Activated CD4-positive, alpha-beta T cell treated with anti-CD3 and anti-CD28 coated beads for 36 hours (primary cell): Measurements from ENCODE around the gene SDF2L1. TPM values are rescaled to one million over a fixed set of nuclear protein-coding genes. Genes with fewer than 3 reads are reported as not detected.
"Not testable (repeated sequence)": the region's sequence is repeated elsewhere in the genome, so short reads cannot be mapped to it uniquely, and the experiment has no call there.

Source experiments
- ATAC-seq: fragments of 200-7000 bp; cut with Tn5 transposase; one replicate; pipeline ENCODE4 v1.10.0; 2021; ENCODE audit warnings: mild to moderate bottlenecking, moderate library complexity
- CTCF ChIA-PET: fragments of 350-600 bp; sonication (Branson Sonifier 250); formaldehyde crosslinking; loops from one replicate; lab custom pipeline; 2021; ENCODE audit warnings: antibody characterized with exemption; lab: Charles Lee
- POLR2A ChIA-PET: fragments of 350-600 bp; sonication (Branson Sonifier 250); formaldehyde crosslinking; loops from one replicate; lab custom pipeline; 2021; ENCODE audit warnings: antibody characterized with exemption, inconsistent platforms; lab: Charles Lee
- DNase-seq: peaks from one replicate; pipeline ENCODE4 v3.0.0-alpha.2; 2020
- H3K27ac Mint-ChIP-seq: one replicate; pipeline ENCODE4 v1.8.0; 2021; ENCODE audit warnings: mixed read lengths
- H3K27me3 Mint-ChIP-seq: one replicate; pipeline ENCODE4 v1.8.0; 2021; ENCODE audit warnings: mixed read lengths
- H3K36me3 Mint-ChIP-seq: one replicate; pipeline ENCODE4 v1.8.0; 2021; ENCODE audit warnings: low read depth, mixed read lengths
- H3K4me1 Mint-ChIP-seq: one replicate; pipeline ENCODE4 v1.8.0; 2021; ENCODE audit warnings: mixed read lengths
- H3K4me3 Mint-ChIP-seq: one replicate; pipeline ENCODE4 v1.8.0; 2021; ENCODE audit warnings: mild to moderate bottlenecking, moderate library complexity, mixed read lengths
- H3K9me3 Mint-ChIP-seq: one replicate; pipeline ENCODE4 v1.8.0; 2021; ENCODE audit warnings: low read depth, mixed read lengths
- intact Hi-C, 2 experiments: fragments of 100-400 bp; cut with DNase I in 1 of 2; cut with micrococcal nuclease in 1 of 2; formaldehyde crosslinking; loops; one replicate each; pipeline versions ENCODE4 v1.14.2 to v1.15.1; 2022 to 2024; cut with DNase I, micrococcal nuclease
- total RNA-seq, 2 experiments: library from RNA; stranded (reverse); gene quantifications; one replicate each; pipeline ENCODE4 v1.2.3, GENCODE V29; 2021

The SDF2L1 gene, protein sequence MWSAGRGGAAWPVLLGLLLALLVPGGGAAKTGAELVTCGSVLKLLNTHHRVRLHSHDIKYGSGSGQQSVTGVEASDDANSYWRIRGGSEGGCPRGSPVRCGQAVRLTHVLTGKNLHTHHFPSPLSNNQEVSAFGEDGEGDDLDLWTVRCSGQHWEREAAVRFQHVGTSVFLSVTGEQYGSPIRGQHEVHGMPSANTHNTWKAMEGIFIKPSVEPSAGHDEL
- total RNA-seq = 10 to 100 TPM; 13.7 to 32.8 TPM

DNA sequence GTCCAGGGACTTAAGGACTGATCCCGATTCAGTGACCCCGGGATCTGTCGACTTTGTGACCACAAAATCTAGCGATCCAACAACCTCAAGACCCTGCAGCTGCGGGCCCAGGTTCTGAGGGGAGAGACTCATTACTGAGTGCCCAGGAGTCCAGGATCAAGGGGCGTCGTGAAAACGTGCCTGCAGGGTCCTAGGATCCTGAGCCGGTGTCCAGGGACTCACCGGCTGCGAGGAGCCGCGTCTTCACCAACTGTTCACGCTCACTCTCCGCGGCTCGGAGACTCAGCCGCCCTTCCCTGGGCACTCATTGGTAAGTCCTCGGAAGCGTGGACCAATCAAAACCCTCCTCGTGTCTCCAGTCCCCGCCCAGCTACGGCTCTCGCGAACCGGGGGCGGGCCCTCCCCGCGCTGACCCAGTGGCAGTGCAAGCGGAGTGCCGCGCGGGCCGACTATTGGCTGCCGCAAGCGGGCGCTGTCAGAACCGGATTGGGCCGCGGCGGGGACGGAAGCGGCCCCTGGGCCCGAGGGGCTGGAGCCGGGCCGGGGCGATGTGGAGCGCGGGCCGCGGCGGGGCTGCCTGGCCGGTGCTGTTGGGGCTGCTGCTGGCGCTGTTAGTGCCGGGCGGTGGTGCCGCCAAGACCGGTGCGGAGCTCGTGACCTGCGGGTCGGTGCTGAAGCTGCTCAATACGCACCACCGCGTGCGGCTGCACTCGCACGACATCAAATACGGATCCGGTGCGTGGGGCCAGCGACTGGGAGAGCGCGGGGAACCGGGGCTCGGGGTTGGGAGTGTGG is at the start of gene SDF2L1:
SDF2L1 (plus strand) TSS at position 514 of the 795 bp plus-strand sequence; CDS start at position 549, 35 bp downstream.
- Mint-ChIP-seq H3K36me3 (peaks cover 25% of the 10 kb centered on the region), H3K4me3 (peak within 1 kb of the TSS; percentile 85), H3K27ac (peak within 1 kb of the TSS; percentile 80), H3K27me3 (peaks cover 2% of the 10 kb centered on the region), H3K4me1 (peaks cover 30% of the 10 kb centered on the region), H3K9me3 (no peaks in the 10 kb centered on the region)
- ChIA-PET CTCF (interaction anchor here (0.5 to 9.6 kb wide), 11 partner anchors 10 to 67 kb away, joined by 3 to 209 read pairs (median 5); partner anchors contain the start of genes CCDC116, PPIL2 and YDJC), POLR2A (interaction anchor here (0.8 to 4.3 kb wide), 5 partner anchors 11 to 73 kb away, joined by 3 to 36 read pairs (median 3); partner anchors contain the start of genes CCDC116 and YDJC)
- intact Hi-C loops = loop anchor here (1.0 to 5.0 kb wide), 8 partner anchors 10 to 725 kb away; partner anchors contain the start of genes CRKL (in 1 of the 2), UBE2L3 (in 1 of the 2) and YDJC (in 1 of the 2)
- ATAC-seq = peak; percentile 99
- peak; percentile 99 for DNase-seq

DNA sequence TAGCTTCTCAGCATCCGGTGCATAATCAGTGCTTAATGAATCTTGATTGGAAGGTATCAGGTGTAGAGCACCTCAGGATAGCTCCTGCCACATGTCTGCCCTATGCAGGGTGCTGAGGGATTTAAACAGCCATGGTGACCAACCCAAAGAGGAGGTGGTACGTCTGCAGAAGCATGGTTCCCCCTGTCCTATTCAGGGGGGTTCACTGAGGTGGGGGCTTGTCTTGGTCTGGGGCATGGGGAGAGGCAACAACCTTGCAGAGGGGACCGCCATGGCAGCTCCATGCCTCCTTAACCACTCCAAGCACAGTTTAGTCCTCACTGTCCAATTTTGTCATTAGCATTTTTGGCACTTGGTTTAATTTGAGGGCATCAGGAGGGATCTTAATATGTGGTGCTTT is 49.7 kb upstream of the SDF2L1 start:
- Mint-ChIP-seq H3K36me3 (peaks cover 47% of the 10 kb centered on the region), H3K9me3 (no peaks in the 10 kb centered on the region), H3K27ac (no peak overlapping the region), H3K4me1 (peaks cover 54% of the 10 kb centered on the region), H3K27me3 (no peaks in the 10 kb centered on the region), H3K4me3 (no peak overlapping the region)
- ChIA-PET POLR2A (no interaction called here), CTCF (no interaction called here)
- intact Hi-C loops = no loop called here
- ATAC-seq (no peak), DNase-seq (no peak)

DNA sequence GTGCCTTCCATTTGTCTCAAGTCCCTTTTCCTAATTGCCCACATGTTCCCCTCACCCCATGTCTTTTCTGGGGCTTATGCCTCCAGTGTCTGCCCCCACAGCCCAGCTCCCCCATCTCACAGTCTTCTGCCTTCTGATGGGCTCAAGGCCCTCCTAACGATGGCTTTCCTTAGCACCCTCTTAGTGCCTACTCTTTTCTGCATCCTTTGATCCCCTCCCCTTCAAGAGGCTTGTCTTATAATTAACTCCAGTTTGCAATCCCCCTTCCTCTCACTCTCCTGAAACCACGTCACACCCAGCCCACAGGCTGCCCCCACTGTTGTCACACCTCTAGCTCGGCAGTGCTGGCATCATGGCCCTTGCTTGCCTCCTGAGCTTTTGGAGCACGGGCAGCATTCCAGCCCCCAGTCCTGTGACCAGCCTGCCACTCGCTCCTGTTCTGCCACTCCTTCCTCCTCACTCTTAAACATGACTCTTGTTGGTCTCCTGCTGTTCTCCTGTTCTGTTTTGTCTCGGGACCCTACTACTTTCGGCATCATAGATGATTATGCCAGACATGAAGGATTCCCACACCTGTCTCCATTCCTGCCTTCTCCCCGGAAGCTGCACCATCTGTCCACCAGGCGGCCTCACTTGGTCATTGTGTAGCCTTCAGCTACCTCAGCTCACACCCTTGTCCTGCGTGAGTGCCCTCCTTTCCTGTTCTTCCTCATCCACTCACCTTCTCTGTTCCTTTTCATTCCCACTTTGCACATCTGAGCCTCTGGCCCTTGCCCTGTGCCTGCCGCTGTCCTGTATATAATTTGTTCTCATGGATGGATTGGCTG is 48.5 kb upstream of the SDF2L1 start:
- peak overlapping the region; percentile 23 for H3K27ac Mint-ChIP-seq
- ChIA-PET CTCF (interaction anchor here (0.6 to 0.8 kb wide), 2 partner anchors 11 to 12 kb away, joined by 3 to 4 read pairs; no protein-coding TSS in a partner anchor), POLR2A (no interaction called here)
- peaks cover 51% of the 10 kb centered on the region for H3K36me3 Mint-ChIP-seq
- intact Hi-C loops = no loop called here
- ATAC-seq = no peak
- no peaks in the 10 kb centered on the region for H3K9me3 Mint-ChIP-seq
- no peaks in the 10 kb centered on the region for H3K27me3 Mint-ChIP-seq
- H3K4me3 Mint-ChIP-seq = no peak overlapping the region
- DNase-seq = no peak
- H3K4me1 Mint-ChIP-seq = peaks cover 48% of the 10 kb centered on the region

DNA sequence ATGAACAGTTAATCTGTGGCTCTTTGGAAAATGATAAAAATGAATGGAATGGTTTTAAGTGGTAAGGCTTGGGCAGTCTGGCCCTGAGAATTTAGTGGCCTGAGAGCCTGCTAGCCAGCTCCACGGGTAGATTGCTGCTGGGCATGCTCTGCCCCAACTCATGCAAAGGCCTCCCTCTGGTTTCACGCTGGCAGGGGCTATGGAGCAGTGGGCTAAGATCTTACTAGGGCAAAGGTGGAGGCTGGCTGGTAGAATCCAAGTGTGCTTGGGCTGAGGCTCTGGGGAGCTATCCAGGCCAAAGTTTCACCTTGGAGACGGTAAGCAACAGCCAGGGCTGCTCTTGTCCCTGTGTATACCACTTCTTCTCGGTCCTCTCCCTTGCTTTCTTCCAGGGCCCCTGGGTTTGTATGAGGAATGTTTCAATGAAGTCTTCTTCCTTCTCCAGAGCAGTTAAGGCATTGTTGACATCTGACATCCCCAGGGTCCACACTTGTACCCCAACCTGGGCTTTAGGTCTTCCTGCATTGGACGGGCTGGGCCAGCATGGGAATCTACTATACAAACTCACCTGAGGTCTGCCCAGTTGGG is 47.1 kb upstream of the SDF2L1 start:
- DNase-seq (no peak), ATAC-seq (no peak)
- H3K27ac Mint-ChIP-seq = peak overlapping the region; percentile 2
- ChIA-PET POLR2A (no interaction called here), CTCF (no interaction called here)
- intact Hi-C loops = no loop called here
- no peak overlapping the region for H3K4me3 Mint-ChIP-seq
- H3K4me1 Mint-ChIP-seq = peaks cover 43% of the 10 kb centered on the region
- H3K36me3 Mint-ChIP-seq = peaks cover 48% of the 10 kb centered on the region
- H3K27me3 Mint-ChIP-seq = no peaks in the 10 kb centered on the region
- H3K9me3 Mint-ChIP-seq = no peaks in the 10 kb centered on the region

DNA sequence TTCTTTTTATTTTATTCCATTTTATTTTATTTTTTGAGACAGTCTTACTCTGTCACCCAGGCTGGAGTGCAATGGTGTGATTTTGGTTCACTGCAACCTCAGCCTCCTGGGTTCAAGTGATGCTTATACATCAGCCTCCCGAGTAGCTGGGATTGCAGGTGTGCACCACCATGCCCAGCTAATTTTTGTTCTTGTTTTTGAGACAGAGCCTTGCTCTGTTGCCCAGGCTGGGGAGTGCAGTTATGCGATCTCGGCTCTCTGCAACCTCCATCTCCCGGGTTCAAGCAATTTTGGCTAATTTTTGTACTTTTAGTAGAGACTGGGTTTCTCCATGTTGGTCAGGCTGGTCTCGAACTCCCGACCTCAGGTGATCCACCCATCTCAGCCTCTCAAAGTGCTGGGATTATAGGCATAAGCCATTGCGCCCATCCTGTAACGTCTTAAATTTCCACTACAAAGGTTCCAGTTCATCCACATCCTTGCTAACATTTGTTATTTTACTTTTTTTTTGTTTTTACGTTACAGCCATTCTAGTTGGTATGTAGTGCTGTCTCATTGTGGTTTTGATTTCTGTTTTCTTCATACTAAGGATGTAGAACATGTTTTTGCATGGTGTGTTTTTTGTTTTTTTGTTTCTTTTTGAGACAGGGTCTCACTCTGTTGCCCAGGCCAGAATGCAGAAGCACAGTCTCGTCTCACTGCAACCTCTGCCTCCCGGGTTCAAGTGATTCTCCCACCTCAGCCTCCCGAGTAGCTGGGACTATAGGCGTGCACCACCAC is 45.6 kb upstream of the SDF2L1 start:
- Mint-ChIP-seq H3K4me1 (peaks cover 33% of the 10 kb centered on the region), H3K36me3 (peaks cover 45% of the 10 kb centered on the region)
- H3K9me3 Mint-ChIP-seq, H3K27me3 Mint-ChIP-seq, H3K4me3 Mint-ChIP-seq, intact Hi-C loops, ATAC-seq, DNase-seq, H3K27ac Mint-ChIP-seq: not testable (repeated sequence)
- POLR2A ChIA-PET = interaction anchor here (0.7 kb wide), 1 partner anchor 19 kb away, joined by 3 read pairs; no protein-coding TSS in a partner anchor
- CTCF ChIA-PET = interaction anchor here (1.3 to 1.4 kb wide), 2 partner anchors 9 to 46 kb away, joined by 3 to 4 read pairs; no protein-coding TSS in a partner anchor

DNA sequence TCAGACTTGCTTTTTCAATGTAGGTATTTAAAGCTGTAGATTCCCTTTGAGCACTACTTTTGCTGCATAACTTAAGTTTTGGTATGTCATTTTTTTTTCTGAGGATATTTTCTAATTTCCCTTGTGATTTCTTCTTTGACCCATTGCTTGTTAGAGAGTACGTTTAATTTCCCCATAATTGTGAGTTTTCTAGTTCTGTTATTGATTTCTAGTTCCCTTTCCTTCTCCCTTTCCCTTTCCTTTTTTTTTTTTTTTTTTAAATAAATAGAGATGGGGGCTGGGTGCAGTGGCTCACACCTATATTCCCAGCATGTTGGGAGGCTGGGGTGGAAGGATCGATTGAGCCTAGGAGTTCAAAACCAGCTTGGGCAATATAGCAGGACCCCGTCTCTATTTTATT is 43.8 kb upstream of the SDF2L1 start:
- ChIA-PET POLR2A (interaction anchor here (0.6 kb wide), 1 partner anchor 9 kb away, joined by 3 read pairs; no protein-coding TSS in a partner anchor), CTCF (interaction anchor here (0.9 to 1.4 kb wide), 4 partner anchors 10 to 44 kb away, joined by 3 to 4 read pairs (median 3); no protein-coding TSS in a partner anchor)
- intact Hi-C loops = no loop called here
- DNase-seq (no peak), ATAC-seq (no peak)
- Mint-ChIP-seq H3K4me3 (no peak overlapping the region), H3K4me1 (peaks cover 31% of the 10 kb centered on the region), H3K27ac (peak overlapping the region; percentile 33), H3K27me3 (no peaks in the 10 kb centered on the region), H3K36me3 (peaks cover 43% of the 10 kb centered on the region), H3K9me3 (no peaks in the 10 kb centered on the region)

DNA sequence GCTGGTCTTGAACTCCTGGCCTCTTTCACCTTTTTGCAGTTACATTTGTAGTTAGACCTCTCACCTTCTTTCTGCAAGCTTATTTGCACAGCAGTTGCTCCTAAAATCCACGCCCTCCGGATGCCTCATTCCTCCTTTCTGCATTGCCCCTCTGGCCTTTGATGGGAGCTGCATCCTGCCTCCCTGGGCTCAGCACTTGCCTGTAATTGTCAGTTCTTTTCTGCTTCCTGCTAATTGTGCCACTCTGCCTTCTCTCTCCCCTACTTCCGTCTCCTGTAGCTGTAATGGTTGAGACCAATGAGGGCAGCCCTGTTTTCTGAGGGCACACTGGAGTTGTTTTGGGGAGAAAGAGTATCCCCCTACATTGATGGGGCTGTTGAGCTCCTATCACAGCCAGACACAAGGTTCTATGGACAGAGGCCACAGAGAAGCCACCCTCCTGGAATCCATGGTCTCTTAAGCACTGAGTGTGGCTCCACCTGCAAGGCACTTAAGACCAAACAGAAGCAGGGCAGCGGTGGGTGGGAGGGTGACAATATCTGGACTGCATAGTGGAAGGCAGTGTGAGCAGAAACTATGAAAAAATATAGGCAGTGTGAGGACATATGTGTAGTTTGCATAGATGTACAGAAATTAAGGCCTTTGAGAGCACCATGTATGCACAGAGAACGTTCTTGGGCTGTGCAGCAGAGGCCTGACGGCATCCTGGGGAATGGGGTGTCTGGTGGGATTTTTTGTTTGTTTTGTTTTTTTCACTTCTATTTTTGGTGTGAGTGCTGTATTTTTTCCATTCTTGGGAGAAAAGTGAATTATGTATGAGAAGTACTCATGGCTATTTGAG is 42.8 kb upstream of the SDF2L1 start:
- H3K4me3 Mint-ChIP-seq = no peak overlapping the region

DNA sequence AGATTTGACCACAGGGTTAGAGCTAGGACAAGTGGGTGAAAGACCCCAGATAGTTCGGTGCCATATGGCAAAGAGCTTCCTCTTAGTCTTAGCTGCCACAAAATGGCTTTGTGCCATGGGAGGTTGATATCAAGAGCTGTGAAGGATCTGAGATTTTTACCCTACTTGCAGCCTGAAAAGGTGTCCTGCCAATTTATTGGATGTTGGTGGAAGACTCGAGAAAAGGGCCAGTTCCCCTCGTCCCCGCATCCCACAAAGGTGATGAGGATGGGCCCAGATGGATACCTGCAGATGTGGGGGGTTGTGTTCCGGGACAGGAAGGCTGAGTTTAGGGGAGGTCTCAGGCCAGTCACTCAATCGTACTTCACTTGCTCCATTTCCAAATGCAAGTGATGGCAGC is 39.5 kb upstream of the SDF2L1 start:
- Mint-ChIP-seq H3K36me3 (peaks cover 18% of the 10 kb centered on the region), H3K27ac (peak overlapping the region; percentile 48), H3K4me1 (peaks cover 33% of the 10 kb centered on the region), H3K4me3 (no peak overlapping the region), H3K27me3 (no peaks in the 10 kb centered on the region), H3K9me3 (no peaks in the 10 kb centered on the region)
- CTCF ChIA-PET = interaction anchor here (1.0 to 1.4 kb wide), 2 partner anchors 15 to 21 kb away, joined by 3 to 5 read pairs; no protein-coding TSS in a partner anchor
- ATAC-seq (no peak), DNase-seq (no peak)
- POLR2A ChIA-PET = no interaction called here
- intact Hi-C loops = no loop called here

More for the DNA sequence above, 42.8 kb upstream of the SDF2L1 start:
- Mint-ChIP-seq H3K9me3 (no peaks in the 10 kb centered on the region), H3K27me3 (no peaks in the 10 kb centered on the region), H3K4me1 (peaks cover 21% of the 10 kb centered on the region), H3K27ac (peak overlapping the region; percentile 9), H3K36me3 (peaks cover 33% of the 10 kb centered on the region)
- no peak for DNase-seq
- ChIA-PET CTCF (no interaction called here), POLR2A (no interaction called here)
- intact Hi-C loops = no loop called here
- no peak for ATAC-seq

DNA sequence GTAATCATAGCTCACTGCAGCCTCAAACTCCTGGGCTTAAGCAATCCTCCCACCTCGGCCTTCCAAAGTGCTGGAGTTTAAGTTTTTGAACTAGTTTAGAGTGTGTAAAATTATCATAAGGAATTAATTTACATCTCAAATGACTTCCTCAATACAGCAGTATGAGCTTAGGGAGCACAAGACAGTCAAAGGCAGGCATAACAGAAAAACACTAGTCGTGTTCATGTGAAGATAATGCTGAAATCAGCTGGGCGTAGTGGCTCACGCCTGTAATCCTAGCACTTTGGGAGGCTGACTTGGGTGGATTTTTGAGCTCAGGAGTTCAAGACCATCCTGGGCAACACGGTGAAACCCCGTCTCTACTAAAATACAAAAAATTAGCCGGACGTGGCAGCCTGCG is 38.1 kb upstream of the SDF2L1 start:
- H3K4me3 Mint-ChIP-seq = no peak overlapping the region
- peaks cover 31% of the 10 kb centered on the region for H3K4me1 Mint-ChIP-seq
- intact Hi-C loops = no loop called here
- ChIA-PET POLR2A (interaction anchor here (0.6 kb wide), 1 partner anchor 32 kb away, joined by 6 read pairs; no protein-coding TSS in a partner anchor), CTCF (no interaction called here)
- H3K9me3 Mint-ChIP-seq = no peaks in the 10 kb centered on the region
- H3K27me3 Mint-ChIP-seq = no peaks in the 10 kb centered on the region
- H3K27ac Mint-ChIP-seq = no peak overlapping the region
- no peak for ATAC-seq
- H3K36me3 Mint-ChIP-seq = peaks cover 19% of the 10 kb centered on the region
- no peak for DNase-seq
